Stimulated activated CD8-positive, alpha-beta memory T cell treated with anti-CD3 and anti-CD28 coated beads, Interleukin-15, amount 100 ng/mL, for 48 hours (primary cell): ENCODE measurements around the gene MAD2L1BP.
A peak's percentile ranks its signal among the peaks of the same experiment; 100 is the strongest.
"Not testable (repeated sequence)": the region's sequence is repeated elsewhere in the genome, so short reads cannot be mapped to it uniquely, and the experiment has no call there.

Experiments
- DNase-seq, 2 donors: peaks; one replicate each; pipeline ENCODE4 v3.0.0-alpha.2; 2020; ENCODE audit warnings: low read depth in 2 of 2

MAD2L1BP gene

GRCh38 chr6:43627008-43627825 lies 8.4 kb upstream of the MAD2L1BP start:
- DNase-seq, result no peak

- peak in 1 of 2 donors; percentile 22 for DNase-seq
Observed at GRCh38 chr6:43628393-43629103, 7.1 kb upstream of the MAD2L1BP start.

GRCh38 chr6:43629104-43629504 lies 6.5 kb upstream of the MAD2L1BP start, which contains the start of gene GTPBP2:
Gene GTPBP2, minus strand, starts transcription at chr6:43629264. Its CDS starts 102 bp downstream, at chr6:43629162.
- peak; percentile 96 for DNase-seq

GRCh38 chr6:43629505-43630300 lies 5.9 kb upstream of the MAD2L1BP start:
- peak; percentile 87 to 91 for DNase-seq

- no peak for DNase-seq
Observed at GRCh38 chr6:43630980-43631619, 4.5 kb upstream of the MAD2L1BP start.

GRCh38 chr6:43633002-43633401 lies 2.6 kb upstream of the MAD2L1BP start:
- not testable (repeated sequence) for DNase-seq

GRCh38 chr6:43634702-43635303 lies 837 bp upstream of the MAD2L1BP start:
- DNase-seq, result no peak

GRCh38 chr6:43636308-43636659 lies 644 bp downstream of the MAD2L1BP start:
- no peak for DNase-seq

- DNase-seq, result no peak
Observed at GRCh38 chr6:43639984-43640800, 4.6 kb downstream of the MAD2L1BP start.

- peak in 1 of 2 donors; percentile 58 for DNase-seq
Observed at GRCh38 chr6:43644940-43645612, 9.4 kb downstream of the MAD2L1BP start, which contains the start of gene RSPH9. Gene RSPH9, plus strand, starts transcription at chr6:43645036. Its CDS starts 63 bp downstream, at chr6:43645099.

- DNase-seq, result no peak
Observed at GRCh38 chr6:43645613-43645964, 9.9 kb downstream of the MAD2L1BP start.

GRCh38 chr6:43647613-43648012 lies 12.0 kb downstream of the MAD2L1BP start:
- DNase-seq, result no peak

- no peak for DNase-seq
Observed at GRCh38 chr6:43648248-43648647, 12.6 kb downstream of the MAD2L1BP start.

- DNase-seq, result not testable (repeated sequence)
Observed at GRCh38 chr6:43652822-43653221, 17.2 kb downstream of the MAD2L1BP start.

- no peak for DNase-seq
Observed at GRCh38 chr6:43657221-43657802, 21.7 kb downstream of the MAD2L1BP start.

- no peak for DNase-seq
Observed at GRCh38 chr6:43658161-43658560, 22.5 kb downstream of the MAD2L1BP start.

- not testable (repeated sequence) for DNase-seq
Observed at GRCh38 chr6:43662948-43663347, 27.3 kb downstream of the MAD2L1BP start.

GRCh38 chr6:43665376-43665775 lies 29.7 kb downstream of the MAD2L1BP start:
- no peak for DNase-seq

GRCh38 chr6:43666196-43666920 lies 30.7 kb downstream of the MAD2L1BP start:
- no peak for DNase-seq
